ENCODE measurements around the gene CD4.
A peak's percentile ranks its signal among the peaks of the same experiment; 100 is the strongest.

Gene CD4

GRCh38 chr12:6820166-6820565, 30.8 kb downstream of the CD4 start:
- peaks cover 4% of the 10 kb centered on the region for H3K36me3 Mint-ChIP-seq (ENCODE audit: low read depth)
- TF ChIP-seq CTCF (IDR thresholded peaks at IDR 0.05; ENCODE audit: unreplicated experiment in 3 of 3) = no peak
- H3K4me3 Mint-ChIP-seq = peak overlapping the region; percentile 84 to 86 (median 85)
- H3K9me3 Mint-ChIP-seq = no peaks in the 10 kb centered on the region
- peak overlapping the region; percentile 74 to 98 (median 91) for H3K27ac Mint-ChIP-seq
- H3K27me3 Mint-ChIP-seq (ENCODE audit: low read depth) = peaks cover 4% of the 10 kb centered on the region
- peaks cover 48% of the 10 kb centered on the region for H3K4me1 Mint-ChIP-seq

GRCh38 chr12:6821591-6822425, 32.5 kb downstream of the CD4 start, which contains the start of gene GPR162:
Gene GPR162 (plus strand): TSS chr12:6821821. CDS start chr12:6823899, 2,078 bp downstream.
- Mint-ChIP-seq H3K27ac (peak within 1 kb of the TSS; percentile 90 to 98 (median 91)), H3K4me1 (peaks cover 57% of the 10 kb centered on the region), H3K27me3 (ENCODE audit: low read depth) (peaks cover 4% of the 10 kb centered on the region), H3K4me3 (peak within 1 kb of the TSS; percentile 84 to 86 (median 85)), H3K36me3 (ENCODE audit: low read depth) (peaks cover 4% of the 10 kb centered on the region), H3K9me3 (no peaks in the 10 kb centered on the region)
- no peak for TF ChIP-seq CTCF (IDR thresholded peaks at IDR 0.05; ENCODE audit: unreplicated experiment in 3 of 3)

- Mint-ChIP-seq H3K9me3 (no peaks in the 10 kb centered on the region), H3K4me3 (peak overlapping the region; percentile 84 to 86 (median 85)), H3K27me3 (ENCODE audit: low read depth) (peaks cover 4% of the 10 kb centered on the region), H3K36me3 (ENCODE audit: low read depth) (peaks cover 4% of the 10 kb centered on the region), H3K27ac (peak overlapping the region; percentile 61 to 98 (median 69)), H3K4me1 (peaks cover 62% of the 10 kb centered on the region)
- no peak for TF ChIP-seq CTCF (IDR thresholded peaks at IDR 0.05; ENCODE audit: unreplicated experiment in 3 of 3)
Measured at GRCh38 chr12:6822426-6823135, 33.3 kb downstream of the CD4 start.

- H3K9me3 Mint-ChIP-seq = no peaks in the 10 kb centered on the region
- H3K27ac Mint-ChIP-seq = peak overlapping the region; percentile 47 to 98 (median 64)
- H3K36me3 Mint-ChIP-seq (ENCODE audit: low read depth) = peaks cover 4% of the 10 kb centered on the region
- peak overlapping the region; percentile 70 to 85 (median 84) for H3K4me3 Mint-ChIP-seq
- TF ChIP-seq CTCF (IDR thresholded peaks at IDR 0.05; ENCODE audit: unreplicated experiment in 3 of 3) = no peak
- H3K27me3 Mint-ChIP-seq (ENCODE audit: low read depth) = peaks cover 2% of the 10 kb centered on the region
- H3K4me1 Mint-ChIP-seq = peaks cover 63% of the 10 kb centered on the region
Measured at GRCh38 chr12:6823182-6824084, 34.1 kb downstream of the CD4 start.

GRCh38 chr12:6824085-6824775, 34.9 kb downstream of the CD4 start:
- no peaks in the 10 kb centered on the region for H3K9me3 Mint-ChIP-seq
- H3K4me3 Mint-ChIP-seq = peak overlapping the region; percentile 70 to 78 (median 76)
- TF ChIP-seq CTCF (IDR thresholded peaks at IDR 0.05; ENCODE audit: unreplicated experiment in 3 of 3) = no peak
- peaks cover 4% of the 10 kb centered on the region for H3K36me3 Mint-ChIP-seq (ENCODE audit: low read depth)
- H3K4me1 Mint-ChIP-seq = peaks cover 60% of the 10 kb centered on the region
- peak overlapping the region; percentile 73 to 84 (median 84) for H3K27ac Mint-ChIP-seq
- H3K27me3 Mint-ChIP-seq (ENCODE audit: low read depth) = no peaks in the 10 kb centered on the region
